DMS53 treated with DMSO at 0.1 percent for 48 hours (cell line): Measurements from ENCODE around the gene C2CD5.
"Not testable (repeated sequence)": the region's sequence is repeated elsewhere in the genome, so short reads cannot be mapped to it uniquely, and the experiment has no call there.

Experiments used
- DNase-seq: peaks from one replicate; lab custom pipeline; 2025; ENCODE audit not compliant: unreplicated experiment; lab: John Stamatoyannopoulos, UW

Gene C2CD5

GRCh38 chr12:22480016-22480415 is 64.3 kb downstream of the C2CD5 start:
- DNase-seq, result no peak

- no peak for DNase-seq
Observed at GRCh38 chr12:22477894-22478287, 66.5 kb downstream of the C2CD5 start.

- no peak for DNase-seq
Observed at GRCh38 chr12:22477166-22477893, 67.0 kb downstream of the C2CD5 start.

- no peak for DNase-seq
Observed at GRCh38 chr12:22476133-22476532, 68.2 kb downstream of the C2CD5 start.

GRCh38 chr12:22474970-22475720 is 69.2 kb downstream of the C2CD5 start:
- DNase-seq, result no peak

- no peak for DNase-seq
Observed at GRCh38 chr12:22473212-22473611, 71.1 kb downstream of the C2CD5 start.

- DNase-seq, result no peak
Observed at GRCh38 chr12:22467190-22467589, 77.2 kb downstream of the C2CD5 start.

- DNase-seq, result no peak
Observed at GRCh38 chr12:22463306-22463705, 81.0 kb downstream of the C2CD5 start.

GRCh38 chr12:22461786-22462185 is 82.6 kb downstream of the C2CD5 start:
- DNase-seq, result no peak

GRCh38 chr12:22459838-22460490 is 84.4 kb downstream of the C2CD5 start:
- peak; percentile 72 for DNase-seq

GRCh38 chr12:22458298-22458937 is 85.9 kb downstream of the C2CD5 start:
- no peak for DNase-seq

- DNase-seq, result no peak
Observed at GRCh38 chr12:22457085-22457484, 87.3 kb downstream of the C2CD5 start.

- no peak for DNase-seq
Observed at GRCh38 chr12:22453511-22453910, 90.8 kb downstream of the C2CD5 start.

- DNase-seq, result no peak
Observed at GRCh38 chr12:22447223-22447622, 97.1 kb downstream of the C2CD5 start.

GRCh38 chr12:22444317-22444665 is 100.1 kb downstream of the C2CD5 start:
- DNase-seq, result not testable (repeated sequence)

- peak; percentile 98 for DNase-seq
Observed at GRCh38 chr12:22443379-22444316, 100.7 kb downstream of the C2CD5 start.

- DNase-seq, result no peak
Observed at GRCh38 chr12:22437031-22437806, 107.1 kb downstream of the C2CD5 start.

- no peak for DNase-seq
Observed at GRCh38 chr12:22435583-22435982, 108.8 kb downstream of the C2CD5 start.

GRCh38 chr12:22431693-22432251 is 112.6 kb downstream of the C2CD5 start:
- no peak for DNase-seq
